Esophagus (tissue), 2 donors: ENCODE measurements around the gene MTHFSD. TPM values are rescaled to one million over a fixed set of nuclear protein-coding genes. Genes with fewer than 3 reads are reported as not detected.

Experiments used
- H3K27ac ChIP-seq, 2 donors: one replicate each; pipeline ENCODE4 v1.5.1; 2013; ENCODE audit warnings: low read depth in 2 of 2, mild to moderate bottlenecking in 2 of 2, inconsistent platforms in 1 of 2, low read length in 1 of 2, moderate library complexity in 1 of 2
- H3K27me3 ChIP-seq, 2 donors: one replicate each; pipeline ENCODE4 v1.6.1; 2013; ENCODE audit warnings: low read length in 2 of 2, control low read depth in 1 of 2, mild to moderate bottlenecking in 1 of 2; ENCODE audit not compliant: insufficient read depth in 2 of 2, control insufficient read depth in 1 of 2
- H3K36me3 ChIP-seq, 2 donors: one replicate each; pipeline ENCODE4 v1.6.1; 2013; ENCODE audit warnings: low read length in 1 of 2; ENCODE audit not compliant: control insufficient read depth in 2 of 2, insufficient read depth in 2 of 2
- H3K4me1 ChIP-seq, 2 donors: one replicate each; pipeline ENCODE4 v1.6.1; 2013; ENCODE audit warnings: low read length in 1 of 2; ENCODE audit not compliant: control insufficient read depth in 2 of 2, insufficient read depth in 2 of 2
- H3K4me3 ChIP-seq, 2 donors: one replicate each; pipeline ENCODE4 v1.5.1; 2013; ENCODE audit warnings: low read length in 2 of 2, mild to moderate bottlenecking in 2 of 2, low read depth in 1 of 2, moderate library complexity in 1 of 2
- H3K9me3 ChIP-seq, 2 donors: one replicate each; pipeline ENCODE4 v1.6.1; 2013; ENCODE audit warnings: mild to moderate bottlenecking in 2 of 2, low read depth in 1 of 2, low read length in 1 of 2, moderate library complexity in 1 of 2; ENCODE audit not compliant: control insufficient read depth in 2 of 2, insufficient read depth in 1 of 2
- whole genome bisulfite sequencing, 2 donors: extraction: QIAGEN DNeasy Blood & Tissue Kit; methylation state at CpG; one replicate each; pipeline ENCODE4 v1.1.7; 2013; 5-methylcytosine and 5-hydroxymethylcytosine counted together
- polyA plus RNA-seq, 2 donors: library from polyadenylated mRNA; stranded (reverse); fragments of 200-250 nt; gene quantifications; one replicate each; pipeline ENCODE4 v1.2.3, GENCODE V29; 2013
- donor health status: healthy with polysubstance abuse.
- donor health status: Bipolar disorder and iron deficiency.

MTHFSD gene
- polyA plus RNA-seq, 2 donors, result 9.7 to 14.1 TPM

GRCh38 chr16:86584071-86584685 lies 29.1 kb upstream of the MTHFSD start:
- 86 to 91% methylated on average over 6 of the region's 6 CpGs for WGBS, 2 donors
- no peaks in the 10 kb centered on the region for H3K36me3 ChIP-seq
- peaks cover 0 to 5% of the 10 kb centered on the region in 2 donors for H3K9me3 ChIP-seq
- no peak overlapping the region for H3K27ac ChIP-seq
- peaks cover 2 to 6% of the 10 kb centered on the region in 2 donors for H3K4me1 ChIP-seq
- peaks cover 2 to 3% of the 10 kb centered on the region in 2 donors for H3K27me3 ChIP-seq
- no peak overlapping the region for H3K4me3 ChIP-seq

- no peak overlapping the region for H3K27ac ChIP-seq
- H3K4me1 ChIP-seq, result peaks cover under 1 to 8% of the 10 kb centered on the region in 2 donors
- no peaks in the 10 kb centered on the region for H3K9me3 ChIP-seq
- peaks cover 2 to 13% of the 10 kb centered on the region in 2 donors for H3K27me3 ChIP-seq
- no peak overlapping the region for H3K4me3 ChIP-seq
- 63 to 75% methylated on average over 4 of the region's 4 CpGs for WGBS, 2 donors
- no peaks in the 10 kb centered on the region for H3K36me3 ChIP-seq
Measured at GRCh38 chr16:86581458-86581857, 26.4 kb upstream of the MTHFSD start.

GRCh38 chr16:86580791-86581170 lies 25.7 kb upstream of the MTHFSD start:
- no peak overlapping the region for H3K4me3 ChIP-seq
- WGBS, 2 donors, result 74 to 89% methylated on average over 9 of the region's 9 CpGs

GRCh38 chr16:86580063-86580790 lies 25.2 kb upstream of the MTHFSD start:
- peaks cover 0 to 8% of the 10 kb centered on the region in 2 donors for H3K4me1 ChIP-seq
- H3K36me3 ChIP-seq, result no peaks in the 10 kb centered on the region
- H3K27ac ChIP-seq, result no peak overlapping the region
- WGBS, 2 donors, result 65 to 76% methylated on average over 19 of the region's 19 CpGs
- H3K4me3 ChIP-seq, result no peak overlapping the region
- H3K27me3 ChIP-seq, result peaks cover 2 to 13% of the 10 kb centered on the region in 2 donors
- H3K9me3 ChIP-seq, result no peaks in the 10 kb centered on the region

More at GRCh38 chr16:86580791-86581170, 25.7 kb upstream of the MTHFSD start:
- Histone ChIP-seq H3K36me3 (no peaks in the 10 kb centered on the region), H3K27ac (no peak overlapping the region), H3K4me1 (peaks cover 0 to 8% of the 10 kb centered on the region in 2 donors), H3K9me3 (no peaks in the 10 kb centered on the region), H3K27me3 (peaks cover 2 to 13% of the 10 kb centered on the region in 2 donors)

- Histone ChIP-seq H3K4me3 (no peak overlapping the region), H3K36me3 (no peaks in the 10 kb centered on the region), H3K27me3 (peaks cover 2 to 13% of the 10 kb centered on the region in 2 donors), H3K9me3 (no peaks in the 10 kb centered on the region), H3K4me1 (peaks cover 0 to 8% of the 10 kb centered on the region in 2 donors), H3K27ac (no peak overlapping the region)
- WGBS, 2 donors, result 14 to 20% methylated on average over 56 to 69 of the region's 69 CpGs
Measured at GRCh38 chr16:86579268-86580062, 24.4 kb upstream of the MTHFSD start.

GRCh38 chr16:86578611-86579267 lies 23.7 kb upstream of the MTHFSD start:
- Histone ChIP-seq H3K36me3 (no peaks in the 10 kb centered on the region), H3K4me3 (no peak overlapping the region), H3K9me3 (no peaks in the 10 kb centered on the region), H3K27ac (no peak overlapping the region), H3K27me3 (peaks cover 2 to 13% of the 10 kb centered on the region in 2 donors), H3K4me1 (peaks cover 0 to 5% of the 10 kb centered on the region in 2 donors)
- WGBS, 2 donors, result 11 to 12% methylated on average over 63 to 69 of the region's 69 CpGs

GRCh38 chr16:86578061-86578599 lies 23.1 kb upstream of the MTHFSD start, which contains the start of gene FOXL1:
FOXL1 (plus strand) TSS chr16:86578549; CDS start chr16:86578724, 175 bp downstream.
- H3K27me3 ChIP-seq, result peaks cover 2 to 13% of the 10 kb centered on the region in 2 donors
- H3K9me3 ChIP-seq, result no peaks in the 10 kb centered on the region
- no peak within 1 kb of the TSS for H3K4me3 ChIP-seq
- no peak within 1 kb of the TSS for H3K27ac ChIP-seq
- H3K36me3 ChIP-seq, result no peaks in the 10 kb centered on the region
- peaks cover 0 to 5% of the 10 kb centered on the region in 2 donors for H3K4me1 ChIP-seq
- WGBS, 2 donors, result 48 to 68% methylated on average over 13 of the region's 13 CpGs

- WGBS, 2 donors, result 56 to 64% methylated on average over 12 of the region's 12 CpGs
- H3K27me3 ChIP-seq, result peaks cover 2 to 13% of the 10 kb centered on the region in 2 donors
Measured at GRCh38 chr16:86577314-86577971, 22.4 kb upstream of the MTHFSD start.

More at GRCh38 chr16:86577314-86577971, 22.4 kb upstream of the MTHFSD start:
- Histone ChIP-seq H3K36me3 (no peaks in the 10 kb centered on the region), H3K4me3 (no peak overlapping the region), H3K27ac (no peak overlapping the region), H3K9me3 (no peaks in the 10 kb centered on the region), H3K4me1 (peaks cover 0 to 5% of the 10 kb centered on the region in 2 donors)
